GM18517 (cell line): Measurements from ENCODE around the gene ZNF222.
A peak's percentile ranks its signal among the peaks of the same experiment; 100 is the strongest.

ENCODE experiments used
- ATAC-seq: cut with Tn5 transposase; IDR thresholded peaks from one replicate; pipeline ENCODE4 v1.9.1; 2021; ENCODE audit warnings: mild to moderate bottlenecking, moderate library complexity; ENCODE audit not compliant: unreplicated experiment

The ZNF222 gene

GRCh38 chr19:44051650-44052402 is 26.6 kb downstream of the ZNF222 start, which contains the start of gene ZNF223:
ZNF223 (plus strand) TSS chr19:44052036; CDS start chr19:44055177, 3,141 bp downstream.
- ATAC-seq: no peak

DNA sequence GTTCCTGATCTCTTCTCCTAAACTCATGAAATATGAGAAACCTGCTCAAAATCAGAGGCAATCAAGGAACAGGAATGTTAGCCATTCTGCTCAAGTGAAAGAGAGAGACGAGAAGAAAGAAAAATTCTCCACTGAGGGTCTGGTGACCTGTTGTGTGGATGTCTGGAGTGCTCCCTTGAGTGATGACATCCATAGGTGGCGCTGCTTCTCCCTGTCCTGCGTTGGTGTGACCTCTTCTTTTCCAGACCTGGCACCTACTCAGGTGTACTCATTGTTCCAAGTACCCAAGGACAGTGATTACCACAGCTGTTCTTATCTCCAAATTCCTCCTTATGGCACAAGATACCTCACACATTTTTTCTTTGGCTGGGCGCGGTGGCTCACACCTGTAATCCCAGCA is 30.7 kb downstream of the ZNF222 start:
- ATAC-seq: no peak

GRCh38 chr19:44059229-44059628 is 34.0 kb downstream of the ZNF222 start:
- ATAC-seq: no peak

GRCh38 chr19:44061038-44061437 is 35.9 kb downstream of the ZNF222 start:
- ATAC-seq: no peak

- ATAC-seq: no peak
Measured at GRCh38 chr19:44066305-44066704, 41.1 kb downstream of the ZNF222 start.

DNA sequence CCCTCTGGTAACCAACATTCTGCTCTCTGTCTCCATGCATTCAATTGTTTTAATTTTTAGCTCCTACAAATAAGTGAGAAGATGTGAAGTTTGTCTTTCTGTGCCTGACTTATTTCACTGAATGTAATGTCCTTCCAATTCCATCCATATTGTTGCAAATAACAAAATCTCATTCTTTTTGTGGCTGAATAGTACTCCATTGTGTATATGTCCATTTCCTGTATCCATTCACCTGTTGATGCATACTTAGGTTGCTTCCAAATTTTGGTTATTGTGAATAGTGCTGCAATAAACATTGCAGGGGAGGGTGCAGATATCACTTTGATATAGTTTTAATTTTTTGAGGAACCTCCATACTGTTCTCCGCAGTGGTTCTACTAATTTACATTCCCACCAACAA is 44.2 kb downstream of the ZNF222 start:
- no peak for ATAC-seq

- peak; percentile 92 for ATAC-seq
Measured at GRCh38 chr19:44071824-44072542, 46.8 kb downstream of the ZNF222 start, which contains the start of gene ZNF284. ZNF284 (plus strand) TSS chr19:44072159; CDS start chr19:44076390, 4,231 bp downstream.

DNA sequence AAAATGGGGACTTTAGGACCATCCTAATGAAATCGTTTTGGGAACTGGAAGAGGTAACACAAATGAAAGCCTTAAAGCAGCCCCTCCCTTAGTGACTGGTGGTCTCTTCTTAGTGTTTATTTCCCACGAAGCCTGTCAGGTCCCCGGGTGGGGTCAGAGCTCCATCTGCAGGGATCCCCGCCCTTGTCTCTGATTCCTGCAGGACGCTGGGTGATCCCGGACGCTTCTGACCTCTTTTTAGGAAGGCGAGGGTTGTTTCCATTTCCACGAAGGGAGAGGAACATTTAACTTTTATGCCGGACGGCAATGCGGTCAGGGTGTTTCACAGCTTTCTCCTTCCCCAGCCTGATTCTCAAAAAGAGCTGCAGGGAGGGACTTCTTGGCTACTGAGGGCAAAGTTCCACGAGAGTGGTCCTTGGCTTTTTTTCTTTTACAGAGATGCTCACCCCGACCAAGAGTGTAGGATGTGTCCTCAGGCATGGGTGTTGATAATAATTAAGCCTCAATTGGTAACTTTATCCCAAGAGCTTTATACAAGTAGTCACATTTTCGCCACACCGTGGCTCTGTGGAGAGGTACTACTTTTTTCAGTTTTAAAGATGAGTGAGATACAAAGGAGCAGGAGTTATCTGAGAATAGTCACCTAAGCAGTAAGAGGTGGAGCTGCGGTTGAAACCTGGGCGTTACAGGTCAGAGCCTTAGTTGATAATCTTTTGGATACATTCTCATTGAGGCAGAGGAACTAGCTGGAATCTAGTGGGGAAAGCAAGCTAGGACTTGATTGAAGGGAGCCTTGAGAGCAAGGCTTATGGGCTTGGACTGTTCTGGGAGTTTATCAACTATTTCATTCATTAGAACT is 47.6 kb downstream of the ZNF222 start:
- no peak for ATAC-seq

DNA sequence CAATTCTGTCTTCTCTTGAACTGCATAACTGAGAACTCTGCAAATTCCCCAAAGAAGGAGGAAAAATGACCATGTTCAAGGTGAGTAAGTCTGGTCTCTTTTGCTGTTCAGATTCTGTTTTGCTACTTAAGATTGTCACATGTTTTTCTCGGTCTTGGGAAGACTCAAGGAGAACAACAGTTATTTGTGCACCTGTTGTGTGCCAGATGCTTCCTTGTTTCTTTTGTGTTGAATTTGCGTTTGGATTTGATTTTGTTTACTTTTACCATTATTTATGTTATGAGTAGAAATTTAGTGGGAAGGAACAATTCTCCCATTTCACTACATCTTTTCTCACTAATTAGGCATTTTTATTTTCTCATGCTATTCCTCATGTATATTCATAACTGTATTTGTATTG is 51.1 kb downstream of the ZNF222 start:
- no peak for ATAC-seq
